ENCODE results near the gene VSTM1.
"Not testable (repeated sequence)": the region's sequence is repeated elsewhere in the genome, so short reads cannot be mapped to it uniquely, and the experiment has no call there.

The VSTM1 gene

GRCh38 chr19:54073829-54074228 is 10.1 kb upstream of the VSTM1 start:
- DNase-seq: no peak

DNA sequence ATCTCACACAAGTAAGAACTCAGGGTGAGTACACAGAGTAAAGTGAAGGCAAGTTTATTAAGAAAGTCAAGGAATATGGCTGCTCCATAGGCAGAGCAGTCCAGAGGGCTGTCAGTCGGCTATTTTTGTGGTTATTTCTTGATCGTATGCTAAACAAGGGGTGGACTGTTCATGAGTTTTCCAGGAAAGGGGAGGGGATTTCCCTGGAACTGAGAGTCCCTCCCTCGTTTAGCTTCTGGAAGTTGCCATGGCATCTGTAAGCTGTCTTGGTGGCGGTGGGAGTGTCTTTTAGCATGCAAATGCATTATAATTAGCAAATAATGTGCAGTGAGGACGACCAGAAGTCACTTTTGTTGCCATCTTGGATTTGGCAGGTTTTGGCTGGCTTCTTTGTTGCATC is 5.8 kb upstream of the VSTM1 start:
- no peak for DNase-seq

DNA sequence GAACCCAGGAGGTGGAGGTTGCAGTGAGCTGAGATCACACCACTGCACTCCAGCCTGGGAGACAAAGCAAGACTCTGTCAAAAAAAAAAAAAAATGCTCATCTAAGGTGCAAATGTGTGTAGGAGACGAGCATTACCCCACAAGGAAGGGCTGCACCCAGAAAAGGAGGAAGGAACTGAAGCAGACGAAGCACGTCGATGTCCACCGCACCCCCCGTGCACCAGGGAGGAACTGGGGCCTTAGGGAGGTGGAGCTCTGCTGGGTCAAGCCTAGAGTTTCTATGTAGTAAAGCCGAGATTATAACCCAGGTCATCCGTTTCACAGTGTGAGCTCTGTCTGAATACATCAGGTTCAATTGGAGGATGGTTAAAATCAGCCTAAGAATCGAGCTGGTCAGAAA is 1.1 kb downstream of the VSTM1 start:
- peak; percentile 70 to 88 (median 74) for DNase-seq

DNA sequence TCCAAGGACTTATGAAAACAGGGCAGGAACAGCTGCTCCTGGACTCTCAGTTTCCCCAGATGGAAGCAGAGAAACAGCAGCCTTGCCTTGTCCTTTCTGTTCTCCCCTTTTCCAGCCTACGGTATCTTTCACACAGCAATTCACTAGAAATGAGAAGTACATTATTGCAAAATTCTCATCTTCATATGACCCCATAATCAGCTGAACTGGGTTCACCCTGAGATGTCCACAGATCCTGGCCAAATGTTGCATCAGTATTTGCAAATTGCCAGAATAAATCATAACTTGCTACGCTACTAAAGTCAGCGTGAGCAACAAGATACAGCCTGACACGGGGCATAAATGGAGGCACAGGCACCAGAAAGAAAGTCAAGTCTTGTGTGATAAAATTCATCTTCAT is 16.1 kb downstream of the VSTM1 start:
- DNase-seq: peak; percentile 58 to 95 (median 86)

- no peak for DNase-seq
Observed at GRCh38 chr19:54045771-54046170, 17.9 kb downstream of the VSTM1 start.

- no peak for DNase-seq
Observed at GRCh38 chr19:54042989-54043388, 20.7 kb downstream of the VSTM1 start.

- no peak for DNase-seq
Observed at GRCh38 chr19:54041969-54042606, 21.6 kb downstream of the VSTM1 start.

DNA sequence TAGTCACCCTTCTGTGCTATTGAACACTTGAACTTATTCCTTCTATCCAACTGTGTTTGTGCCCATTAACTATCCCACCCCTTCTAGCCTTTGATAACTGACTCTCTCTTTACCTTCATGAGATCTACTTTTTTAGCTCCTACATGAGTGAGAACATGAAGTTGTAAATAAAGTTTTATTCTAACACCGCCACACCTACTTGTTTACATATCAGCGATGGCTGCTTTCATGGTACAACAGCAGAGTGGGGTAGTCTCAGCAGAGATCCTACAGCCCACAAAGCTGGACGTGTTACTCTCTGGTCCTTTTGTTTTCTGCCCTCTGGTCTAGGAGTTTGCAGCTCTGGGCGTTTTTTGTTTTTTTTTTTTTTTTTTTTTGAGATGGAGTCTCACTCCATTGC is 23.7 kb downstream of the VSTM1 start:
- DNase-seq: no peak

DNA sequence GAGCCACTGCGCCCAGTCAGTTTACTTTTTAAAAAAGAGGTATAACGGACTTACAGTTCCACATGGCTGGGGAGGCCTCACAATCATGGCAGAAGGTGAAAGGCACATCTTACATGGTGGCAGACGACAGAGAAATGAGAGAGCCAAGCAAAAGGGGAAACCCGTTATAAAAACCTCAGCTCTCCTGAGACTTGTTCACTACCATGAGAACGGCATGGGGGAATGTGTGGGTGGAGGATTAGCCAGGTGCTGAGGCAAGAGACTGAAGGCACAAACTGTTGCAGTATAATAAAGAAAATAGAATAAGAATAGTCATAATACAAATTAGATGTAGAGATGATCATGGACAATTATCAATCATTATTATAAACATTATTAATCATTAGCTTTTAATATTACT is 27.2 kb downstream of the VSTM1 start:
- not testable (repeated sequence) for DNase-seq

DNA sequence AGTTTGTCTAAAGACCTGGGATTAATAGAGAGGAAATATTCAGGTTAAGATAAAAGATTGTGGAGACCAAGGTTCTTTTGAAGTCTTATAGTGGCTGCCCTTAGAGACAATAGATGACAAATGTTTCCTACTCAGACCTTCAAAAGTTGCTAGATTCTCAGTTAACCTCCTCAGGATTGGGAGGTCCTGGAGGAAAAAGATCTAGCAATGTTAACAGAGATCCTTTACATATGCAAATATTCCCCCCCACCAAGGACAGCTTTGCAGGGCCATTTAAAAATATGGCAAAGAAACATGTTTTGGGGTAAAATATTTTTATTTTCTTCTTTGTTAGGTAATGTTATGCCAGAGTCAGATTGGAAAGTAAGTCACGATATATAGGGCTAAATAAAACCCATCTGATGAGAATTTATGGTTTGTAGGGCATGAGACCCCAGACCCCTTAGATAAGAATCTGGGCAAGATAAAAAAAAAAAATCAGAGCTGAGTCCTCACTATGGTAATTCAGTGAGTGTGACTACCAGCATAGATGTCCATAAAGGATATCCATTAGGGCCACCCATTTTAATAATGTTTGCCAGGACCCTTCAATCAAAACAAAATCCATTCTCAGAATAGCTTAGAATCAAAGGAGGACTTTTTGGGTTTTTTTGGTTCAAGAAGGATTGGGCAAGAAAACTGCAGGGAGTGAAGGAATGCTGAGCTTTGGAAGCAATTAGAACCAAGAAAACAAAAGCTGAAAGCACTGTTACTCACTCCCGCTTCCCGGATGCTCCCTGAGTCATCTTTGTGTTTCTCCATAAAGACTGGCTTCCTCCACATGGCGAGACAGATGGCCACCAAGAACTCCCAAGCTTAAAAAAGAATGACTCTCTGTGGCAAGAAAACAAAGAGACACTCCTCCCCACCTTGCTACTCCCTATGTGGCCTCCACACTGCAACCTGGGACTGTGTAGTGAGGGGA is 28.2 kb downstream of the VSTM1 start:
- DNase-seq: peak in 3 of 4 experiments; percentile 18 to 59 (median 48)

GRCh38 chr19:54030895-54031586 is 32.7 kb downstream of the VSTM1 start:
- DNase-seq: peak in 3 of 4 experiments; percentile 16 to 52 (median 20)

GRCh38 chr19:54029930-54030490 is 33.7 kb downstream of the VSTM1 start:
- DNase-seq: peak; percentile 74 to 88 (median 80)

- DNase-seq: peak in 3 of 4 experiments; percentile 35 to 62 (median 53)
Observed at GRCh38 chr19:54029301-54029700, 34.4 kb downstream of the VSTM1 start.

- DNase-seq: no peak
Observed at GRCh38 chr19:54026656-54027055, 37.0 kb downstream of the VSTM1 start.

DNA sequence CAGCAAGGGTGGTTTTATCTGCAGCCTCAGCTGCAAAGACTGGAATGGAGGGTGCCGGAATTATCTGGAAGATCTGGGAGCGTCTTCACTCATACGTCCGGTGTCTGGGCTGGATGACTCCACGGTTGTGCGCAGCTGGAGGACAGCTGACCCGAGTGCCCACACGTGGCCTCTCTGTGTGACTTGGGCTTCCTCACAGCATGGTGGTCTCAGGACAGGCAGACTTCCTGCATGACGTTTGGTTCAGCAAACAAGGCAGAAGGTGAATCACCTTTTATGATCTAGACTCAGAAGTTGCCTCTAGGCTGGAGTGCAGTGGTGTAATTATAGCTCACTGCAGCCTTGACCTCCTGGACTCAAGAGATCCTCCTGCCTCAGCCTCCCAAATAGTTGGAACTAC is 39.0 kb downstream of the VSTM1 start:
- no peak for DNase-seq

DNA sequence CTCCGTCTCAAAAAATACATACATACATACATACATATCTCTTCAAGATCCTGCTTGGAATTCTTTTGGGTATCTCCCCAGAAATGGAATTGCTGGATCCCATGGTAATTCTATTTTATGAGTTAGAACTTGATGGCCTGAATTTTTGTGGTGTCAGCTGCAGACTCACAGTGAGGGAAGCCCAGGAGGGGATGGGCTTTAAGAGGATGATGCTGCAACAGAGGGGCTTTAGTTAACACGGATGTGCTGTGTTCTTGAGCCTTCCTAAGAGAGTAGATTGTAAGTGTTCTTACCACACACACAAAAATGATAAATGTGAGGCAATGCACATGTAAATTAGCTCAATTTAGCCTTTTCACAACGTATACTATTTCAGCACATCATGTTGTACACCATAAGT is 40.5 kb downstream of the VSTM1 start:
- peak in 1 of 4 experiments; percentile 15 for DNase-seq

DNA sequence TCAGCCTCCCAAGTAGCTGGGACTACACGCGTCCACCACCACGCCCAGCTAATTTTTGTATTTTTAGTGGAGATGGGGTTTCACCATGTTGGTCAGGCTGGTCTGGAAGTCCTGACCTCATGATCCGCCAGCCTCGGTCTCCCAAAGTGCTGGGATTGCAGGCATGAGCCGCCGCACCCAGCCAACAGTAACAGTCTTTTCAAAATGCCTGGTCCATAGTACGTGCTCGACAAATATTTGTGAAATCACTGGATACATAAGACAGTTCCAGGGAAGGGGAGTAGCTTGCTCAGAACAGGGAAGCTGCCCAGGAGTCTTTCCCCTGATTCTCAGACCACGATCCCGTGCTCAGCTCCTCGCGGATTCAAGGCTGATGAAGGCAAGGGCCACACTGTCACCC is 41.8 kb downstream of the VSTM1 start:
- no peak for DNase-seq

GRCh38 chr19:54021363-54021762 is 42.3 kb downstream of the VSTM1 start:
- DNase-seq: no peak

DNA sequence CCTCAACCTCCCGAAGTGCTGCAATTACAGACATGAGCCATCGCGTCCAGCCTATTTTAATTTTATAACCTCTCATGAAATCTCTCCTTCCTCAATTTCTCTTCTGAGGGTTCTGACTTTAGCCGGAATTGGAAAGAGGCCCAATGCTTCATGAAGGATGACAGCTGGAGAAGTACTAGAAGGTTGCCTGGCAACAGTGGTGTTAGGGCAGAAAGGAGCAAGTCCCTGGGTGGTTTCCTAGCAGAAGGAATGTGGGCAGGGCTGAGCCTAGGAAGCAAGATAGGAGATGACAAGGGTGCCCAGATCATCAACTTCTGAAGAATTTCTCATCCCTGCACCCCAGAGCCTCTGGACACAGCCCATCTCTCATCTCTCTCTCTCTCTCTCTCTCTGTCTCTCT is 46.4 kb downstream of the VSTM1 start:
- peak; percentile 30 to 70 (median 52) for DNase-seq

DNA sequence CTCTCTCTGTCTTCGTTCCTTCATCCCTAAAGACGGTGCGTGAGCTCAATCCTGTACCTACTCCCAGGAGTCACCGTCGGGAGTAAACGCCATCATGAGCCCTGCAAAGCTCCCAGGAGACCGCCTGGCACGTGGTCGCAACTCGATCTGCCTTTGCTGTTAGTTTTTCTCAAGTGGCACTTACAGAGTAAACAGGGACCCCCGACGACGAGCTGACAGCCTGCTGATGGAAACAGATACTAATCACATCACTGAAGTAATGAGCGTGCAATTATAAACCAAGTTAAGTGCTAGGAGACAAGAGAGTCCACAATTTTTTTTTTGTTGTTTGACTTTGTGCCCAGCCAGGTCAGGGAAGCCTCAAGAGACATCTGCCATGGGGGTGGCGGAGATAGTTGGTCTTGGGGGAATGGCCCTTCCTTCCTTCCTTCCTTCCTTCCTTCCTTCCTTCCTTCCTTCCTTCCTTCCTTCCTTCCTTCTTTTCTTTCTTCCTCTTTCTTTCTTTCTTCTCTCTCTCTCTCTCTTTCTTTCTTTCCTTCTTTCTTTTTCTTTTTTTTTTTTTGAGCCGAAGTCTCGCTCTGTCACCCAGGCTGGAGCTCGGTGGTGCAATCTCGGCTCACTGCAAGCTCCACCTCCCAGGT is 48.7 kb downstream of the VSTM1 start:
- no peak for DNase-seq

GRCh38 chr19:54013866-54014265 is 49.8 kb downstream of the VSTM1 start:
- DNase-seq: no peak

- no peak for DNase-seq
Observed at GRCh38 chr19:54011507-54012211, 52.0 kb downstream of the VSTM1 start.

All from suppressor macrophage (primary cell).